Measurements from ENCODE around the gene PARPBP.
"Not testable (repeated sequence)": the region's sequence is repeated elsewhere in the genome, so short reads cannot be mapped to it uniquely, and the experiment has no call there.

Gene PARPBP

GRCh38 chr12:102147062-102147587 is 27.1 kb downstream of the PARPBP start:
- H3K9me3 ChIP-seq (ENCODE audit: control insufficient read depth, low read length); DNase-seq: not testable (repeated sequence)

GRCh38 chr12:102155206-102155605 is 35.2 kb downstream of the PARPBP start:
- H3K27ac ChIP-seq (ENCODE audit: insufficient read depth, low read length, poor library complexity, severe bottlenecking); H3K4me1 ChIP-seq (ENCODE audit: control insufficient read depth, insufficient read depth, low read length, poor library complexity, severe bottlenecking); DNase-seq; H3K27me3 ChIP-seq (replicated peaks; ENCODE audit: control insufficient read depth, insufficient read depth, low read length, poor library complexity, severe bottlenecking); H3K9me3 ChIP-seq (ENCODE audit: control insufficient read depth, low read length); H3K36me3 ChIP-seq (ENCODE audit: control insufficient read depth, insufficient read depth, low read length); H3K4me3 ChIP-seq (ENCODE audit: insufficient read depth, low read depth, low read length, poor library complexity, severe bottlenecking): not testable (repeated sequence)

More at GRCh38 chr12:102147062-102147587, 27.1 kb downstream of the PARPBP start:
- not testable (repeated sequence) for H3K4me1 ChIP-seq (ENCODE audit: control insufficient read depth, insufficient read depth, low read length, poor library complexity, severe bottlenecking); H3K27ac ChIP-seq (ENCODE audit: insufficient read depth, low read length, poor library complexity, severe bottlenecking); H3K36me3 ChIP-seq (ENCODE audit: control insufficient read depth, insufficient read depth, low read length); H3K4me3 ChIP-seq (ENCODE audit: insufficient read depth, low read depth, low read length, poor library complexity, severe bottlenecking); H3K27me3 ChIP-seq (replicated peaks; ENCODE audit: control insufficient read depth, insufficient read depth, low read length, poor library complexity, severe bottlenecking)

GRCh38 chr12:102163383-102163782 is 43.4 kb downstream of the PARPBP start:
- Histone ChIP-seq H3K9me3 (ENCODE audit: control insufficient read depth, low read length) (no peaks in the 10 kb centered on the region), H3K4me1 (ENCODE audit: control insufficient read depth, insufficient read depth, low read length, poor library complexity, severe bottlenecking) (no peaks in the 10 kb centered on the region), H3K36me3 (ENCODE audit: control insufficient read depth, insufficient read depth, low read length) (no peaks in the 10 kb centered on the region), H3K27ac (ENCODE audit: insufficient read depth, low read length, poor library complexity, severe bottlenecking) (no peak overlapping the region), H3K27me3 (replicated peaks; ENCODE audit: control insufficient read depth, insufficient read depth, low read length, poor library complexity, severe bottlenecking) (no peaks in the 10 kb centered on the region), H3K4me3 (ENCODE audit: insufficient read depth, low read depth, low read length, poor library complexity, severe bottlenecking) (no peak overlapping the region)
- no peak for DNase-seq

GRCh38 chr12:102167821-102168604 is 48.0 kb downstream of the PARPBP start:
- Histone ChIP-seq H3K27me3 (replicated peaks; ENCODE audit: control insufficient read depth, insufficient read depth, low read length, poor library complexity, severe bottlenecking) (no peaks in the 10 kb centered on the region), H3K36me3 (ENCODE audit: control insufficient read depth, insufficient read depth, low read length) (no peaks in the 10 kb centered on the region), H3K27ac (ENCODE audit: insufficient read depth, low read length, poor library complexity, severe bottlenecking) (no peak overlapping the region), H3K4me3 (ENCODE audit: insufficient read depth, low read depth, low read length, poor library complexity, severe bottlenecking) (no peak overlapping the region), H3K4me1 (ENCODE audit: control insufficient read depth, insufficient read depth, low read length, poor library complexity, severe bottlenecking) (no peaks in the 10 kb centered on the region), H3K9me3 (ENCODE audit: control insufficient read depth, low read length) (no peaks in the 10 kb centered on the region)
- no peak for DNase-seq

- no peak overlapping the region for H3K4me3 ChIP-seq (ENCODE audit: insufficient read depth, low read depth, low read length, poor library complexity, severe bottlenecking)
- H3K27ac ChIP-seq (ENCODE audit: insufficient read depth, low read length, poor library complexity, severe bottlenecking), result no peak overlapping the region
- H3K27me3 ChIP-seq (replicated peaks; ENCODE audit: control insufficient read depth, insufficient read depth, low read length, poor library complexity, severe bottlenecking), result no peaks in the 10 kb centered on the region
- no peak for DNase-seq
- H3K9me3 ChIP-seq (ENCODE audit: control insufficient read depth, low read length), result no peaks in the 10 kb centered on the region
- no peaks in the 10 kb centered on the region for H3K36me3 ChIP-seq (ENCODE audit: control insufficient read depth, insufficient read depth, low read length)
- no peaks in the 10 kb centered on the region for H3K4me1 ChIP-seq (ENCODE audit: control insufficient read depth, insufficient read depth, low read length, poor library complexity, severe bottlenecking)
These were observed 50.1 kb downstream of the PARPBP start for GRCh38 chr12:102169922-102170621.

GRCh38 chr12:102171951-102172350 is 52.0 kb downstream of the PARPBP start:
- Histone ChIP-seq H3K9me3 (ENCODE audit: control insufficient read depth, low read length) (no peaks in the 10 kb centered on the region), H3K4me3 (ENCODE audit: insufficient read depth, low read depth, low read length, poor library complexity, severe bottlenecking) (no peak overlapping the region), H3K4me1 (ENCODE audit: control insufficient read depth, insufficient read depth, low read length, poor library complexity, severe bottlenecking) (no peaks in the 10 kb centered on the region), H3K36me3 (ENCODE audit: control insufficient read depth, insufficient read depth, low read length) (no peaks in the 10 kb centered on the region), H3K27me3 (replicated peaks; ENCODE audit: control insufficient read depth, insufficient read depth, low read length, poor library complexity, severe bottlenecking) (no peaks in the 10 kb centered on the region), H3K27ac (ENCODE audit: insufficient read depth, low read length, poor library complexity, severe bottlenecking) (no peak overlapping the region)
- no peak for DNase-seq

GRCh38 chr12:102172436-102172835 is 52.5 kb downstream of the PARPBP start:
- no peaks in the 10 kb centered on the region for H3K27me3 ChIP-seq (replicated peaks; ENCODE audit: control insufficient read depth, insufficient read depth, low read length, poor library complexity, severe bottlenecking)
- H3K36me3 ChIP-seq (ENCODE audit: control insufficient read depth, insufficient read depth, low read length), result no peaks in the 10 kb centered on the region
- no peaks in the 10 kb centered on the region for H3K4me1 ChIP-seq (ENCODE audit: control insufficient read depth, insufficient read depth, low read length, poor library complexity, severe bottlenecking)
- no peak overlapping the region for H3K27ac ChIP-seq (ENCODE audit: insufficient read depth, low read length, poor library complexity, severe bottlenecking)
- no peak overlapping the region for H3K4me3 ChIP-seq (ENCODE audit: insufficient read depth, low read depth, low read length, poor library complexity, severe bottlenecking)
- no peaks in the 10 kb centered on the region for H3K9me3 ChIP-seq (ENCODE audit: control insufficient read depth, low read length)
- no peak for DNase-seq

- no peaks in the 10 kb centered on the region for H3K36me3 ChIP-seq (ENCODE audit: control insufficient read depth, insufficient read depth, low read length)
- no peaks in the 10 kb centered on the region for H3K9me3 ChIP-seq (ENCODE audit: control insufficient read depth, low read length)
These were observed 54.1 kb downstream of the PARPBP start for GRCh38 chr12:102174117-102174516.

GRCh38 chr12:102174761-102175160 is 54.8 kb downstream of the PARPBP start:
- Histone ChIP-seq H3K9me3 (ENCODE audit: control insufficient read depth, low read length) (no peaks in the 10 kb centered on the region), H3K4me1 (ENCODE audit: control insufficient read depth, insufficient read depth, low read length, poor library complexity, severe bottlenecking) (no peaks in the 10 kb centered on the region), H3K4me3 (ENCODE audit: insufficient read depth, low read depth, low read length, poor library complexity, severe bottlenecking) (no peak overlapping the region), H3K27ac (ENCODE audit: insufficient read depth, low read length, poor library complexity, severe bottlenecking) (no peak overlapping the region), H3K27me3 (replicated peaks; ENCODE audit: control insufficient read depth, insufficient read depth, low read length, poor library complexity, severe bottlenecking) (no peaks in the 10 kb centered on the region), H3K36me3 (ENCODE audit: control insufficient read depth, insufficient read depth, low read length) (no peaks in the 10 kb centered on the region)
- DNase-seq, result no peak

More at GRCh38 chr12:102174117-102174516, 54.1 kb downstream of the PARPBP start:
- Histone ChIP-seq H3K27ac (ENCODE audit: insufficient read depth, low read length, poor library complexity, severe bottlenecking) (no peak overlapping the region), H3K4me1 (ENCODE audit: control insufficient read depth, insufficient read depth, low read length, poor library complexity, severe bottlenecking) (no peaks in the 10 kb centered on the region), H3K27me3 (replicated peaks; ENCODE audit: control insufficient read depth, insufficient read depth, low read length, poor library complexity, severe bottlenecking) (no peaks in the 10 kb centered on the region), H3K4me3 (ENCODE audit: insufficient read depth, low read depth, low read length, poor library complexity, severe bottlenecking) (no peak overlapping the region)
- no peak for DNase-seq

- Histone ChIP-seq H3K9me3 (ENCODE audit: control insufficient read depth, low read length) (no peaks in the 10 kb centered on the region), H3K4me1 (ENCODE audit: control insufficient read depth, insufficient read depth, low read length, poor library complexity, severe bottlenecking) (no peaks in the 10 kb centered on the region), H3K4me3 (ENCODE audit: insufficient read depth, low read depth, low read length, poor library complexity, severe bottlenecking) (no peak overlapping the region), H3K36me3 (ENCODE audit: control insufficient read depth, insufficient read depth, low read length) (no peaks in the 10 kb centered on the region), H3K27ac (ENCODE audit: insufficient read depth, low read length, poor library complexity, severe bottlenecking) (no peak overlapping the region), H3K27me3 (replicated peaks; ENCODE audit: control insufficient read depth, insufficient read depth, low read length, poor library complexity, severe bottlenecking) (no peaks in the 10 kb centered on the region)
- DNase-seq, result no peak
These were observed 62.7 kb downstream of the PARPBP start for GRCh38 chr12:102182635-102183034.

Measured in effector memory CD4-positive, alpha-beta T cell (primary cell).